Skeletal muscle cell (primary cell): ENCODE results near the gene CERK.

Experiments used
- DNase-seq: peaks from one replicate; pipeline ENCODE4 v3.0.0-alpha.2; 2010; ENCODE audit warnings: low read depth
- H3K4me3 ChIP-seq: 2 replicates; pipeline ENCODE4 v1.5.1; 2011; ENCODE audit warnings: low read depth, mild to moderate bottlenecking, control low read depth, low read length, moderate library complexity

The CERK gene

GRCh38 chr22:46752286-46752987 lies 14.4 kb upstream of the CERK start:
- no peak for DNase-seq
- no peak overlapping the region for H3K4me3 ChIP-seq

GRCh38 chr22:46750863-46751443 lies 12.9 kb upstream of the CERK start:
- no peak overlapping the region for H3K4me3 ChIP-seq
- DNase-seq = no peak

- DNase-seq = no peak
- H3K4me3 ChIP-seq = no peak overlapping the region
Measured at GRCh38 chr22:46750530-46750800, 12.4 kb upstream of the CERK start.

- no peak overlapping the region for H3K4me3 ChIP-seq
- DNase-seq = no peak
Measured at GRCh38 chr22:46749682-46750529, 11.9 kb upstream of the CERK start.

- DNase-seq = no peak
- no peak overlapping the region for H3K4me3 ChIP-seq
Measured at GRCh38 chr22:46748908-46749675, 11.0 kb upstream of the CERK start.

GRCh38 chr22:46748206-46748907 lies 10.3 kb upstream of the CERK start:
- DNase-seq = no peak
- H3K4me3 ChIP-seq = no peak overlapping the region

GRCh38 chr22:46747646-46748045 lies 9.6 kb upstream of the CERK start:
- H3K4me3 ChIP-seq = no peak overlapping the region
- DNase-seq = no peak

GRCh38 chr22:46746620-46747019 lies 8.6 kb upstream of the CERK start:
- H3K4me3 ChIP-seq = no peak overlapping the region
- no peak for DNase-seq

GRCh38 chr22:46746192-46746591 lies 8.1 kb upstream of the CERK start:
- DNase-seq = no peak
- H3K4me3 ChIP-seq = no peak overlapping the region

- no peak for DNase-seq
- H3K4me3 ChIP-seq = no peak overlapping the region
Measured at GRCh38 chr22:46744581-46744980, 6.5 kb upstream of the CERK start.

GRCh38 chr22:46742576-46743221 lies 4.6 kb upstream of the CERK start:
- no peak overlapping the region for H3K4me3 ChIP-seq

GRCh38 chr22:46741974-46742519 lies 4.0 kb upstream of the CERK start:
- DNase-seq = no peak
- H3K4me3 ChIP-seq = no peak overlapping the region

More at GRCh38 chr22:46742576-46743221, 4.6 kb upstream of the CERK start:
- no peak for DNase-seq

GRCh38 chr22:46740910-46741780 lies 3.1 kb upstream of the CERK start:
- no peak overlapping the region for H3K4me3 ChIP-seq
- DNase-seq = no peak

GRCh38 chr22:46739094-46739870 lies 1.2 kb upstream of the CERK start:
- no peak for DNase-seq
- peak overlapping the region; percentile 70 for H3K4me3 ChIP-seq

GRCh38 chr22:46738647-46739093 lies 618 bp upstream of the CERK start:
- DNase-seq = no peak

GRCh38 chr22:46737105-46737975 lies 712 bp downstream of the CERK start:
- H3K4me3 ChIP-seq = peak overlapping the region; percentile 70
- DNase-seq = no peak

More at GRCh38 chr22:46738647-46739093, 618 bp upstream of the CERK start:
- H3K4me3 ChIP-seq = peak overlapping the region; percentile 70
